GM12875 (cell line): ENCODE results near the gene LPP.

Experiments used
- H3K4me3 ChIP-seq: one replicate; pipeline ENCODE4 v1.5.1; 2011; ENCODE audit warnings: low read depth, low read length, control low read depth
- CTCF ChIP-seq: IDR thresholded peaks from 2 replicates; pipeline ENCODE4 v1.5.1; 2011; ENCODE audit warnings: low read depth, mild to moderate bottlenecking, control low read depth, inconsistent platforms, low read length, moderate library complexity, borderline replicate concordance; ENCODE audit not compliant: insufficient read depth

LPP gene

DNA sequence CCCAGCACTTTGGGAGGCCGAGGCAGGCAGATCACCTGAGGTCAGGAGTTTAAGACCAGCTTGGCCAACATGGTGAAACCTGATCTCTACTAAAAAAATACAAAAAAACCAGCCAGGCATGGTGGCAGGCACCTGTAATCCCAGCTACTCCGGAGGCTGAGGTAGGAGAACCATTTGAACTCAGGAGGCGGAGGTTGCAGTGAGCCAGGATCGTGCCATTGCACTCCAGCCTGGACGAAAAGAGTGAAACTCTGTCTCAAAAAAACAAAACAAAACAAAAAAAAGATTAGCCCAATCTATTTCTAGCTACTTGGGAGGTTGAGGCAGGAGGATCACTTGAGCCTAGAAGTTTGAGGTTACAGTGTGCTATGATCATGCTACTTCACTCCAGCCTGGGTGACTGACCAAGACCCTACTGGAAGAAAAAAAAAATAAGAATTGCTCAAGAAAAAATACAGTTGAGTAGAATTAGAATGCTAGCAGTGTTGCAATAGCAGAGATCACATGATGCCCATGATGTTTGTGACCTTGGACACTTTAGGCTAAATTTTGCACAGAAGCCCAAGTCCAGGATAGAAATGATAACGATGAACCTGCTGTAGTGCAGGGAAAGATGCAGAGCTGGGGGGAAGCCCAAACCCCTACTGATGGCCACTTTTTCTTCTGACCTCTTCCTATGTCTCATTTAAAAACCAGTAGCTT is 162.2 kb downstream of the LPP start:
- TF ChIP-seq CTCF = no peak
- H3K4me3 ChIP-seq = no peak overlapping the region

GRCh38 chr3:188316723-188317070 is 162.7 kb downstream of the LPP start:
- TF ChIP-seq CTCF = no peak

GRCh38 chr3:188319569-188319968 is 165.6 kb downstream of the LPP start:
- H3K4me3 ChIP-seq = no peak overlapping the region
- TF ChIP-seq CTCF = no peak

More at GRCh38 chr3:188316723-188317070, 162.7 kb downstream of the LPP start:
- H3K4me3 ChIP-seq = no peak overlapping the region

DNA sequence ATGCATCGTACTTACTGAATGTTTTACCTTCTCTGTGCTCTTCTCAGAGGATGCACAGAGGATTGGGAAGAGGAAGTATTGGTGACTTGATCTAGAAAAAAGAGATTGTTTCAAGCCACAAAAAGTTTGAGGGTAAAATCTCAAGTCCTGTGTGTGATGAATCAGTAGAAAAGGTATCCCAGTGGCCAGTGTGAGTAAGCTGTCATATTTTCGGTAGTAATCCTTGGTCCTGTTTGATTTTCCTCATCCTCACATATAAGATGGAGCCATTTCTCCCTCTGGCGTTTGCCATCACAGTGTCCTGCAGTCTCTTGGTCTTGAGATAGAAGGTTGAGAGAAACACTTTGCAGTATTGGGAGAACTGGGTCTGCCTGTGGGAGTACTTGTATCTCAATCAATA is 166.8 kb downstream of the LPP start:
- H3K4me3 ChIP-seq = no peak overlapping the region
- no peak for TF ChIP-seq CTCF

- TF ChIP-seq CTCF = no peak
- no peak overlapping the region for H3K4me3 ChIP-seq
These were observed 167.3 kb downstream of the LPP start for GRCh38 chr3:188321258-188321657.

GRCh38 chr3:188322135-188322887 is 168.4 kb downstream of the LPP start:
- H3K4me3 ChIP-seq = no peak overlapping the region
- no peak for TF ChIP-seq CTCF

- TF ChIP-seq CTCF = no peak
- no peak overlapping the region for H3K4me3 ChIP-seq
These were observed 169.3 kb downstream of the LPP start for GRCh38 chr3:188323067-188323842.
